ENCODE measurements around the gene SOX15.

The SOX15 gene

GRCh38 chr17:7576432-7576937 is 13.4 kb downstream of the SOX15 start:
- no peak for DNase-seq

GRCh38 chr17:7575959-7576358 is 13.9 kb downstream of the SOX15 start:
- no peak for DNase-seq

- DNase-seq, result no peak
Measured at GRCh38 chr17:7575481-7575883, 14.4 kb downstream of the SOX15 start.

GRCh38 chr17:7574176-7574953 is 15.5 kb downstream of the SOX15 start:
- no peak for DNase-seq

GRCh38 chr17:7573324-7574080 is 16.4 kb downstream of the SOX15 start:
- DNase-seq, result peak; percentile 94

GRCh38 chr17:7572588-7573323 is 17.1 kb downstream of the SOX15 start:
- peak; percentile 100 for DNase-seq

- DNase-seq, result no peak
Measured at GRCh38 chr17:7572338-7572587, 17.6 kb downstream of the SOX15 start.

- no peak for DNase-seq
Measured at GRCh38 chr17:7570351-7570750, 19.5 kb downstream of the SOX15 start.

GRCh38 chr17:7569571-7569970 is 20.3 kb downstream of the SOX15 start:
- DNase-seq, result no peak

GRCh38 chr17:7563115-7563869 is 26.6 kb downstream of the SOX15 start:
- no peak for DNase-seq

GRCh38 chr17:7562208-7562605 is 27.7 kb downstream of the SOX15 start:
- DNase-seq, result no peak

GRCh38 chr17:7561589-7562207 is 28.2 kb downstream of the SOX15 start, which contains the start of gene SENP3:
Gene SENP3 (plus strand): TSS chr17:7561919. CDS start chr17:7563077, 1,158 bp downstream.
- peak; percentile 89 for DNase-seq

GRCh38 chr17:7561028-7561575 is 28.8 kb downstream of the SOX15 start:
- DNase-seq, result peak; percentile 79

- peak; percentile 55 for DNase-seq
Measured at GRCh38 chr17:7560172-7561027, 29.5 kb downstream of the SOX15 start.

- no peak for DNase-seq
Measured at GRCh38 chr17:7559320-7560171, 30.3 kb downstream of the SOX15 start.

GRCh38 chr17:7558544-7559319 is 31.2 kb downstream of the SOX15 start, which contains the start of gene TNFSF13:
Gene TNFSF13 (plus strand): TSS chr17:7558750. CDS start chr17:7559040, 290 bp downstream.
- no peak for DNase-seq

GRCh38 chr17:7557775-7558543 is 31.9 kb downstream of the SOX15 start:
- DNase-seq, result peak; percentile 28

GRCh38 chr17:7557147-7557764 is 32.6 kb downstream of the SOX15 start:
- DNase-seq, result no peak
